Endodermal cell (in vitro differentiated cells): ENCODE data around the gene TKTL1. TPM values are rescaled to one million over a fixed set of nuclear protein-coding genes. Genes with fewer than 3 reads are reported as not detected.
"Not testable (repeated sequence)": the region's sequence is repeated elsewhere in the genome, so short reads cannot be mapped to it uniquely, and the experiment has no call there.

Experiments
- DNase-seq: peaks from one replicate; pipeline ENCODE4 v3.0.0-alpha.2; 2017
- H3K27ac ChIP-seq: 2 replicates; pipeline ENCODE4 v1.5.1; 2013; ENCODE audit warnings: mild to moderate bottlenecking, low read depth, low read length, moderate library complexity
- H3K27me3 ChIP-seq: 2 replicates; pipeline ENCODE4 v1.6.1; 2013; ENCODE audit warnings: mild to moderate bottlenecking, low read length, moderate library complexity; ENCODE audit not compliant: insufficient read depth, control insufficient read depth, poor library complexity, severe bottlenecking
- H3K36me3 ChIP-seq: 2 replicates; pipeline ENCODE4 v1.7.0; 2013; ENCODE audit warnings: mild to moderate bottlenecking, low read length, moderate library complexity; ENCODE audit not compliant: control insufficient read depth, insufficient read depth
- H3K4me1 ChIP-seq: one replicate; pipeline ENCODE4 v1.7.0; 2013; ENCODE audit warnings: low read length; ENCODE audit not compliant: control insufficient read depth, insufficient read depth
- H3K4me3 ChIP-seq: 2 replicates; pipeline ENCODE4 v1.5.1; 2013; ENCODE audit warnings: mild to moderate bottlenecking, low read length, moderate library complexity
- H3K9ac ChIP-seq: 2 replicates; pipeline ENCODE4 v1.6.1; 2013; ENCODE audit warnings: mild to moderate bottlenecking, low read length, moderate library complexity; ENCODE audit not compliant: poor library complexity, severe bottlenecking; ENCODE audit errors: extremely low read depth
- H3K9me3 ChIP-seq: 2 replicates; pipeline ENCODE4 v1.6.1; 2013; ENCODE audit warnings: mild to moderate bottlenecking, low read length, moderate library complexity; ENCODE audit not compliant: control insufficient read depth
- H3K27ac Mint-ChIP-seq: 2 replicates; pipeline ENCODE4 v1.8.0; 2020; ENCODE audit warnings: mixed read lengths
- H3K27me3 Mint-ChIP-seq: 2 replicates; pipeline ENCODE4 v1.8.0; 2021; ENCODE audit warnings: mild to moderate bottlenecking, mixed read lengths; ENCODE audit not compliant: insufficient read depth
- H3K36me3 Mint-ChIP-seq: 2 replicates; pipeline ENCODE4 v1.8.0; 2020; ENCODE audit warnings: low read depth, mixed read lengths
- H3K4me1 Mint-ChIP-seq: 2 replicates; pipeline ENCODE4 v1.8.0; 2020; ENCODE audit warnings: mixed read lengths
- H3K4me3 Mint-ChIP-seq: 2 replicates; pipeline ENCODE4 v1.8.0; 2020; ENCODE audit warnings: mild to moderate bottlenecking, moderate library complexity, mixed read lengths
- H3K9me3 Mint-ChIP-seq: 2 replicates; pipeline ENCODE4 v1.8.0; 2020; ENCODE audit warnings: mild to moderate bottlenecking, mixed read lengths
- CTCF ChIP-seq: fragments of 200-600 bp; sonication (generic); conservative IDR thresholded peaks from 2 replicates; pipeline ENCODE4 v1.5.0; 2021; ENCODE audit warnings: antibody characterized with exemption, mild to moderate bottlenecking
- WGBS, 2 experiments: methylation state at CpG; one replicate each; pipeline versions ENCODE4 v1.1.5 to v1.1.7; 2013; ENCODE audit warnings: missing lambda C conversion rate in 2 of 2, mixed read lengths in 1 of 2; ENCODE audit not compliant: insufficient coverage in 1 of 2, insufficient read length in 1 of 2; 5-methylcytosine and 5-hydroxymethylcytosine counted together
- long read RNA-seq, 4 experiments: library from polyadenylated mRNA in 2 of 4; library from RNA in 1 of 4; library from capped mRNA in 1 of 4; stranded (forward) in 3 of 4; unstranded in 1 of 4; transcript quantifications; one replicate each; pipeline ENCODE4 v2.0.0, GENCODE V29; 2020 to 2021; ENCODE audit warnings: inconsistent platforms in 1 of 4
- polyA plus RNA-seq, 2 experiments: library from polyadenylated mRNA; stranded (reverse); fragments of 50-300 nt; gene quantifications; one replicate each; pipeline ENCODE4 v1.2.3, GENCODE V29; 2013
- total RNA-seq, 2 donors: library from RNA; stranded (reverse); fragmentation: NEBNext Ultra II Directional in 1 of 2; extraction: Animal tissue kit (Norgen Biotek cat#: 25700) in 1 of 2; gene quantifications; 2 replicates in 1 of 2; 3 replicates in 1 of 2; pipeline ENCODE4 v1.2.1, GENCODE V29; 2021

TKTL1 gene
- total RNA-seq = not detected
- polyA plus RNA-seq (2013, experiment 1 of 2) = 2.6 TPM
- 1.9 TPM for polyA plus RNA-seq (2013, experiment 2 of 2)
- long read RNA-seq, experiment 1 = 0 reads
- long read RNA-seq, experiment 2 = 0 reads
- long read RNA-seq, experiment 3 = 0 reads
- long read RNA-seq, experiment 4, partial matches to known transcripts = 0 of 1 reads
- long read RNA-seq, experiment 4, other reads (novel, unspliced or antisense) = 1 of 1 reads

GRCh38 chrX:154295664-154296310, at the start of gene TKTL1:
TKTL1 (plus strand) TSS chrX:154295795; CDS start chrX:154295860, 65 bp downstream.
- Histone ChIP-seq H3K27ac (no peak within 1 kb of the TSS), H3K4me1 (no peaks in the 10 kb centered on the region), H3K27me3 (no peaks in the 10 kb centered on the region), H3K9ac (no peak within 1 kb of the TSS), H3K9me3 (no peaks in the 10 kb centered on the region), H3K4me3 (no peak within 1 kb of the TSS), H3K36me3 (no peaks in the 10 kb centered on the region)
- Mint-ChIP-seq H3K27me3 (no peaks in the 10 kb centered on the region), H3K36me3 (no peaks in the 10 kb centered on the region), H3K9me3 (peaks cover 48% of the 10 kb centered on the region), H3K4me1 (no peaks in the 10 kb centered on the region), H3K27ac (no peak within 1 kb of the TSS), H3K4me3 (no peak within 1 kb of the TSS)
- WGBS, 2 experiments = 94 to 96% methylated on average over 8 to 37 of the region's 37 CpGs
- TF ChIP-seq CTCF = no peak
- DNase-seq = no peak

GRCh38 chrX:154247377-154248045, 48.1 kb upstream of the TKTL1 start:
- not testable (repeated sequence) for H3K4me3 ChIP-seq, H3K36me3 Mint-ChIP-seq, H3K27me3 Mint-ChIP-seq, H3K9me3 ChIP-seq, H3K27ac Mint-ChIP-seq, H3K9ac ChIP-seq, H3K36me3 ChIP-seq, H3K27ac ChIP-seq, H3K27me3 ChIP-seq, H3K4me1 ChIP-seq, H3K9me3 Mint-ChIP-seq, H3K4me3 Mint-ChIP-seq, H3K4me1 Mint-ChIP-seq, DNase-seq
- WGBS, 2 experiments = no CpG with 5 or more reads among the region's 17 CpGs

GRCh38 chrX:154248076-154248475, 47.5 kb upstream of the TKTL1 start:
- H3K9ac ChIP-seq, H3K9me3 Mint-ChIP-seq, H3K27ac Mint-ChIP-seq, H3K27me3 ChIP-seq, H3K4me3 ChIP-seq, H3K36me3 ChIP-seq, H3K27me3 Mint-ChIP-seq, H3K36me3 Mint-ChIP-seq, H3K4me1 Mint-ChIP-seq, H3K4me3 Mint-ChIP-seq, H3K27ac ChIP-seq, H3K9me3 ChIP-seq, H3K4me1 ChIP-seq, DNase-seq: not testable (repeated sequence)
- WGBS, 2 experiments = no CpG with 5 or more reads among the region's 10 CpGs

GRCh38 chrX:154257282-154257681, 38.3 kb upstream of the TKTL1 start, which contains the start of gene OPN1MW3:
OPN1MW3 (plus strand) TSS chrX:154257582; CDS start chrX:154257620, 38 bp downstream.
- H3K9me3 ChIP-seq, H3K4me3 Mint-ChIP-seq, H3K4me3 ChIP-seq, H3K9ac ChIP-seq, H3K27ac ChIP-seq, DNase-seq, H3K27me3 ChIP-seq, H3K4me1 ChIP-seq, H3K36me3 Mint-ChIP-seq, H3K27me3 Mint-ChIP-seq, H3K27ac Mint-ChIP-seq, H3K4me1 Mint-ChIP-seq, H3K9me3 Mint-ChIP-seq, H3K36me3 ChIP-seq: not testable (repeated sequence)
- WGBS, 2 experiments = no CpG with 5 or more reads among the region's 17 CpGs

- H3K4me3 ChIP-seq, H3K27ac Mint-ChIP-seq, H3K9me3 Mint-ChIP-seq, H3K36me3 ChIP-seq, H3K27ac ChIP-seq, H3K9me3 ChIP-seq, H3K27me3 Mint-ChIP-seq, H3K9ac ChIP-seq, H3K36me3 Mint-ChIP-seq, H3K4me1 ChIP-seq, H3K27me3 ChIP-seq, H3K4me1 Mint-ChIP-seq, H3K4me3 Mint-ChIP-seq, DNase-seq: not testable (repeated sequence)
- no CpG with 5 or more reads among the region's 10 CpGs for WGBS, 2 experiments
Measured at GRCh38 chrX:154258711-154259110, 36.9 kb upstream of the TKTL1 start.

GRCh38 chrX:154263072-154263471, 32.5 kb upstream of the TKTL1 start:
- not testable (repeated sequence) for H3K27me3 Mint-ChIP-seq, H3K36me3 ChIP-seq, H3K27ac ChIP-seq, H3K4me3 Mint-ChIP-seq, DNase-seq, H3K27ac Mint-ChIP-seq, H3K4me3 ChIP-seq, H3K36me3 Mint-ChIP-seq, H3K9me3 Mint-ChIP-seq, H3K9me3 ChIP-seq, H3K4me1 ChIP-seq, H3K9ac ChIP-seq, H3K4me1 Mint-ChIP-seq, H3K27me3 ChIP-seq
- no CpG with 5 or more reads among the region's 6 CpGs for WGBS, 2 experiments
